Esophagus squamous epithelium (tissue), 5 donors: ENCODE measurements around the gene KLHDC10. TPM values are rescaled to one million over a fixed set of nuclear protein-coding genes. Genes with fewer than 3 reads are reported as not detected.

Source experiments
- DNase-seq: peaks from one replicate; lab custom pipeline; 2025; lab: John Stamatoyannopoulos, UW
- H3K27ac ChIP-seq, 4 donors: fragments of 200-600 bp; sonication (generic); one replicate each; pipeline ENCODE4 v1.5.1; 2016 to 2019; ENCODE audit warnings: mild to moderate bottlenecking in 1 of 4
- H3K27me3 ChIP-seq, 4 donors: fragments of 200-600 bp; sonication (generic); 1 replicate in 3 of 4; 2 replicates in 1 of 4; pipeline versions ENCODE4 v1.5.1 to v1.6.0; 2017 to 2021; ENCODE audit warnings: antibody characterized with exemption in 1 of 4
- H3K36me3 ChIP-seq, 3 donors: fragments of 200-600 bp; sonication (generic); one replicate each; pipeline ENCODE4 v1.5.1; 2016 to 2019
- H3K4me1 ChIP-seq, 3 donors: fragments of 200-600 bp; sonication (generic); one replicate each; pipeline ENCODE4 v1.5.1; 2017 to 2019
- H3K4me3 ChIP-seq, 4 donors: fragments of 200-600 bp; sonication (generic); 1 replicate in 3 of 4; 2 replicates in 1 of 4; pipeline ENCODE4 v1.5.1; 2016 to 2019; ENCODE audit warnings: mild to moderate bottlenecking in 2 of 4, moderate library complexity in 1 of 4
- H3K9me3 ChIP-seq, 3 donors: fragments of 200-600 bp; sonication (generic); one replicate each; pipeline ENCODE4 v1.5.1; 2016 to 2019
- CTCF ChIP-seq, 6 experiments: fragments of 450-650 bp in 4 of 6; fragments of 200-600 bp in 2 of 6; sonication (generic) in 2 of 6; IDR thresholded peaks; one replicate each; pipeline ENCODE4 v1.5.1; 2016 to 2019; ENCODE audit warnings: antibody characterized with exemption in 6 of 6, mild to moderate bottlenecking in 4 of 6, moderate library complexity in 4 of 6
- POLR2A ChIP-seq, 4 donors: fragments of 450-650 bp; IDR thresholded peaks; one replicate each; pipeline ENCODE4 v1.6.1; 2017; ENCODE audit warnings: antibody characterized with exemption in 4 of 4, mild to moderate bottlenecking in 4 of 4, moderate library complexity in 3 of 4
- WGBS, 2 donors: methylation state at CpG; one replicate each; pipeline ENCODE4 v1.1.5; 2018; 5-methylcytosine and 5-hydroxymethylcytosine counted together
- intact Hi-C: fragments of 100-400 bp; cut with DNase I; formaldehyde crosslinking; loops from one replicate; pipeline ENCODE4 v1.15.0; 2022
- total RNA-seq, 4 donors: library from RNA; depleted of rRNA; stranded (reverse); fragments of >200 nt; gene quantifications; one replicate each; pipeline ENCODE4 v1.1.0, GENCODE V29; 2016
- donor health status: DM: yes; HTN: yes; CAD: no.

The KLHDC10 gene
- total RNA-seq, 4 donors from 2014 or later = 11.9 to 17.5 (median 15.7) TPM

- no peak overlapping the region for H3K27ac ChIP-seq
- no peaks in the 10 kb centered on the region for H3K9me3 ChIP-seq
- no peak for DNase-seq
- TF ChIP-seq POLR2A (IDR thresholded peaks at IDR 0.05) (no peak), CTCF (IDR thresholded peaks at IDR 0.05) (no peak)
- H3K27me3 ChIP-seq = no peaks in the 10 kb centered on the region
- intact Hi-C loops = no loop called here
- H3K36me3 ChIP-seq = no peaks in the 10 kb centered on the region
- WGBS, 2 donors = 60 to 70% methylated on average over 9 of the region's 9 CpGs
- H3K4me1 ChIP-seq = peaks cover 0 to 9% (median 0%) of the 10 kb centered on the region in 3 donors
- H3K4me3 ChIP-seq = no peak overlapping the region
These were observed 78.2 kb downstream of the KLHDC10 start for GRCh38 chr7:130148561-130148960.

- Histone ChIP-seq H3K4me1 (peaks cover 0 to 19% (median 0%) of the 10 kb centered on the region in 3 donors), H3K4me3 (no peak overlapping the region), H3K9me3 (no peaks in the 10 kb centered on the region), H3K27me3 (no peaks in the 10 kb centered on the region), H3K36me3 (no peaks in the 10 kb centered on the region), H3K27ac (no peak overlapping the region)
- 48 to 75% methylated on average over 1 to 10 of the region's 20 CpGs for WGBS, 2 donors
- intact Hi-C loops = no loop called here
- DNase-seq = no peak
- TF ChIP-seq CTCF (IDR thresholded peaks at IDR 0.05) (no peak), POLR2A (IDR thresholded peaks at IDR 0.05) (no peak)
These were observed 79.2 kb downstream of the KLHDC10 start for GRCh38 chr7:130149281-130150139.

GRCh38 chr7:130150587-130150986 lies 80.3 kb downstream of the KLHDC10 start:
- peaks cover 0 to under 1% (median 0%) of the 10 kb centered on the region in 3 donors for H3K9me3 ChIP-seq
- no peaks in the 10 kb centered on the region for H3K36me3 ChIP-seq
- TF ChIP-seq POLR2A (IDR thresholded peaks at IDR 0.05) (no peak), CTCF (IDR thresholded peaks at IDR 0.05) (no peak)
- no peak for DNase-seq
- no peaks in the 10 kb centered on the region for H3K27me3 ChIP-seq
- WGBS, 2 donors = 89 to 96% methylated on average over 11 of the region's 11 CpGs
- no peak overlapping the region for H3K27ac ChIP-seq
- no peak overlapping the region for H3K4me3 ChIP-seq
- H3K4me1 ChIP-seq = peaks cover 0 to 22% (median 0%) of the 10 kb centered on the region in 3 donors
- intact Hi-C loops = no loop called here

DNA sequence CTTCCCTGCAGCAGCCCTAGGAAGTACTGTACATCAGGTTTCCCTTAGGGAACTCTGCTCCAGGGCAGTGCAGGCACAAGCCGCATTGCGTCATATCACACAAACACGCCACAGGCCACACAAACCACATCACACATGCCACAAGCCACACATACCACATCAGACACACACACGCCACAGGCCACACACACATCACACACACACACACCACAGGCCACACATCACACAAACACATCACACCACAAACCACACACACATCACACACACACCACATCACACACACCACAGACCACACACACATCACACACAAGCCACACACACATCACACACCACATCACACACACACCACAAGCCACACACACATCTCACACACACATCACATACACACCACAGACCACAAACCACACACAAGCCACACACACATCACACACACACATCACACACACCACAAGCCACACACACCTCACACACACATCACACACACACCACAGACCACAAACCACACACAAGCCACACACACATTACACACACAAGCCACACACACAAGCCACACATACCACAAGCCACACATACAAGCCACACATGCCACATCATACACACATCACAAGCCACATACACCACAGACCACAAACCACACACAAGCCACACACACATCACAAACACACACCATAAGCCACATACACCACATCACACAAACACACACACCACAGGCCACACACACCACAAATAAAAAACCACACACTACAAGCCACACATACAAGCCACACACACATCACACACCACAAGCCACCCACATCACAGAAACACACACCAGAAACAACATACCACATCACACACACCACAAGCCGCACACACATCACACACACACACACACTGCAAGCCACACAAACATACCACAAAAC lies 81.5 kb downstream of the KLHDC10 start:
- intact Hi-C loops = no loop called here
- no peak overlapping the region for H3K27ac ChIP-seq
- TF ChIP-seq POLR2A (IDR thresholded peaks at IDR 0.05) = no peak
- no peak for DNase-seq
- H3K4me1 ChIP-seq = peaks cover 0 to 22% (median 0%) of the 10 kb centered on the region in 3 donors
- H3K36me3 ChIP-seq = no peaks in the 10 kb centered on the region
- no peak overlapping the region for H3K4me3 ChIP-seq
- 69 to 82% methylated on average over 4 of the region's 5 CpGs for WGBS, 2 donors
- H3K27me3 ChIP-seq = no peaks in the 10 kb centered on the region
- peaks cover 0 to 12% (median 0%) of the 10 kb centered on the region in 3 donors for H3K9me3 ChIP-seq

DNA sequence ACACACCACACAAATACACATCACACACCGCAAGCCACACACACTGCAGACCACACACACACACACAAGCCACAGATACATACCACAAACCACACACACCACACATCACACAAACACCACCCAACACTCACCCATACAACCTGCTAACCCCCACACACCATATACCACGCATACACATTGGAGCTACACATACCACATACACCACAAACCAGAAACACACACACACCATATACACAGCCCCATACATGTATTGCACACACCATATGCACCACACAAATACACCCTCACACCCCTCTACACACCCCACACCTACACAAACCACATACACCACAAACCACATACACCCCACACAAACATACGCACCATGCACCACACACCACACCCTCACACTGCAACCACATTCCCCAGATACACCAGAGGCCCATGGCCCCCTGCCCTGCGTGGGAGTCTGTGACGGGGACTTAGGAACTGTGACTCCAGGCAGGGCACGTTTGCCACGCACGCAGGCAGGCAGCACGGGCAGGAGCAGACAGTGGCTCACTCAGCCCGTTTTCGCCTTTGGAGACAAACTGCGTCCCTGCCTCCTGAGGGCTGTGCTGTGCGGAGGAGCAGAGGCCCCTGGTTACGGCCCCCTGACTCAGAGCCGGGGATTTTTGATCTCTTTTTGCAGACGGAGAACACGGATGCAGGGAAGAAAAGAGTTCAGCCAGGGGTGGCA lies 82.3 kb downstream of the KLHDC10 start:
- TF ChIP-seq CTCF (IDR thresholded peaks at IDR 0.05) (no peak), POLR2A (IDR thresholded peaks at IDR 0.05) (no peak)
- H3K36me3 ChIP-seq = no peaks in the 10 kb centered on the region
- WGBS, 2 donors = 82 to 91% methylated on average over 5 of the region's 17 CpGs
- no peaks in the 10 kb centered on the region for H3K27me3 ChIP-seq
- no peak for DNase-seq
- no peak overlapping the region for H3K27ac ChIP-seq
- H3K4me3 ChIP-seq = no peak overlapping the region
- H3K4me1 ChIP-seq = peaks cover 0 to 22% (median 0%) of the 10 kb centered on the region in 3 donors
- H3K9me3 ChIP-seq = peaks cover 0 to 19% (median 0%) of the 10 kb centered on the region in 3 donors
- intact Hi-C loops = no loop called here
